Fibroblast of mammary gland (primary cell): ENCODE data around the gene PKDREJ.

Source experiments
- DNase-seq: peaks from one replicate; pipeline ENCODE4 v3.0.0-alpha.2; 2010; ENCODE audit warnings: low read depth
- H3K4me3 ChIP-seq: 2 replicates; pipeline ENCODE4 v1.5.1; 2011; ENCODE audit warnings: low read depth, mild to moderate bottlenecking, low read length, moderate library complexity; ENCODE audit not compliant: control insufficient read depth
- TF ChIP-seq, protein P1 (sequence below): conservative IDR thresholded peaks from 2 replicates; pipeline ENCODE4 v1.5.1; 2011; ENCODE audit warnings: low read depth, low read length, inconsistent platforms; ENCODE audit not compliant: control insufficient read depth, insufficient read depth

Gene PKDREJ

DNA sequence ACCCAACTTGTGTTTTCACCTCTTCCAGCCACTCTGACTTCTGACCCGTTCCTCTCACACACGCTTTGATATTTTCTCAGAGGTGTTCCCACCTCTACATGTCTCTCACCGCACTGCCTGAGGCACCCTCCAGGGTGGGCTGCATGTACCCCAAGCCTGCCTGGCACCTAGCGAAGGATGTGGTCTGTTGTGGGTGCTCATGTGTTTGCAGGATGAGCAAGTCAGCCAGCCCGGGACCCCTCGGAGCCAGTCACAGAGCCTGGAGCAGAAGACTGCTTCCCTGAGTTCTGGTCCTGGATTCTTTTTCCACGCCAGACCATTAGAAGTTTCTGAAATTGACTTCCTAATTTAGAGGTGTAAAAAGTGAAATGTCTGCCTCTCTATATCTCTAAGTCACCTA, 37.3 kb upstream of the PKDREJ start:
- no peak overlapping the region for H3K4me3 ChIP-seq
- no peak for DNase-seq
- TF ChIP-seq, protein P1, sequence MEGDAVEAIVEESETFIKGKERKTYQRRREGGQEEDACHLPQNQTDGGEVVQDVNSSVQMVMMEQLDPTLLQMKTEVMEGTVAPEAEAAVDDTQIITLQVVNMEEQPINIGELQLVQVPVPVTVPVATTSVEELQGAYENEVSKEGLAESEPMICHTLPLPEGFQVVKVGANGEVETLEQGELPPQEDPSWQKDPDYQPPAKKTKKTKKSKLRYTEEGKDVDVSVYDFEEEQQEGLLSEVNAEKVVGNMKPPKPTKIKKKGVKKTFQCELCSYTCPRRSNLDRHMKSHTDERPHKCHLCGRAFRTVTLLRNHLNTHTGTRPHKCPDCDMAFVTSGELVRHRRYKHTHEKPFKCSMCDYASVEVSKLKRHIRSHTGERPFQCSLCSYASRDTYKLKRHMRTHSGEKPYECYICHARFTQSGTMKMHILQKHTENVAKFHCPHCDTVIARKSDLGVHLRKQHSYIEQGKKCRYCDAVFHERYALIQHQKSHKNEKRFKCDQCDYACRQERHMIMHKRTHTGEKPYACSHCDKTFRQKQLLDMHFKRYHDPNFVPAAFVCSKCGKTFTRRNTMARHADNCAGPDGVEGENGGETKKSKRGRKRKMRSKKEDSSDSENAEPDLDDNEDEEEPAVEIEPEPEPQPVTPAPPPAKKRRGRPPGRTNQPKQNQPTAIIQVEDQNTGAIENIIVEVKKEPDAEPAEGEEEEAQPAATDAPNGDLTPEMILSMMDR: no peak

DNA sequence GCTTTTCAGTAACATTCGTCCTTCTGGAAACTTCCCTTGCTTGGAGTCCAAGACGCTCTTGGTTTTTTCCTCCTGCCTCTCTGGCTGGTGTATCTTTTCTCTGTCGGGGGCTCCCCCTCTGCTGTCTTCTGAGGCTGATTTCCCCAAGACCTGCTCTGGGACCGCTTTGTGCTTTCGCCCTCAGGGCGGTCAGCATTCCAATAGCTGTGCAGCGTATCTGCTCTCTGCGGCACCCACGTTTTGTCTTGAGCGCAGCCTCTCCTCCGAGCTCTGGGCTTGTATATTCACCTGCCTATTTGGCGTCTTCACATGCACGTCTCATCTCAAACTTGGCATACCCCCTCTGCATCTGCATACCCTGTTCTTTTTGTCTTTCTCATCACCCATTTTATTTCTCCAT, 36.0 kb upstream of the PKDREJ start:
- TF ChIP-seq, protein P1: no peak
- no peak for DNase-seq
- no peak overlapping the region for H3K4me3 ChIP-seq

GRCh38 chr22:46297151-46297812, 34.1 kb upstream of the PKDREJ start:
- DNase-seq: peak; percentile 60
- H3K4me3 ChIP-seq: peak overlapping the region; percentile 75
- TF ChIP-seq, protein P1: no peak

DNA sequence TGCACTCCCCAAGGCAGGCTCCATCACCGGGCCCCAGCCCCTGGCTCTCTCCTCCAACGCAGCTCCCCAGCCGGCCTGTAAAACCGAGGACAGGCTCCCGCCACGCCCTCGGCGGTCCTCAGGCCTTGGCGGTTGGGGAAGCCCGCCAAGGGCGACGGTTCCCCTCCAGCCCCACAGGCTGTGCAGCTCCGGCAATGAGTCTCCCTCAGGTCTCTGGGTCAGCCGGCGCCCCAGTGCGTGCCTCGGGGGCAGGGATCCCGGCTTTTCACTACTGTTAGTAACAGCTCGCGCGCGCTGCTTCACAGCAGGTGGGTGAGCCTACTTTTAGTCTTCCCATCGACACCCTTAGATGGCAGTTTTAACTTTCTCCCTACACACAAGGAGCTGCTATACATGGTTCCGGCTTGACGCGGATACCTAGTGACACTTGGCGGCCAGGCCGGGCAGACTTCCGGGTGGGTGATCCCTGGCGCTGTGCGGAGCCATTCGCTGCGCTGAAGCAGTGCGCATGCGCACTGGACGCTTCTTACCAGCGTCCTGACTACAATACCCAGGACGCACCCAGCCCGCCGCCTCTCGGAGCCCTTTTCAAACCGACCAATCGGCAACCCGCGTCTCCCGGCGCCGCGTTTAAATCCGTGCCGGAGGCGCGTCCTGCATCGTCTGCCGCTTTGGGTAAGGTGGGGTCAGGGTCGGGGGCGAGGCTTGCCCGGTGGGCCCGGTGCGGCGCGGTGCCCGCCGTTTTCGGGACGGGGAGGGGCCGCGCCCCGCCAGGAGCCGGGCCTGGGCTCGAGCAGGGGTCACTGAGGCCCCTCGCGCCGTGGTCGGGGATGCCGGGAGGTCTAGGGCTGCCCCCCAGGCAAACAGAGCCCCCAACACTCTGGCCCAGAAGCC, 33.4 kb upstream of the PKDREJ start, which contains the start of gene GTSE1:
Gene GTSE1, plus strand, starts transcription at position 614 of the 894 bp plus-strand sequence. CDS start 531 bp downstream, outside the sequence.
- peak; percentile 96 for DNase-seq
- TF ChIP-seq, protein P1: no peak
- peak within 1 kb of the TSS; percentile 75 for H3K4me3 ChIP-seq

GRCh38 chr22:46295277-46295971, 32.3 kb upstream of the PKDREJ start:
- H3K4me3 ChIP-seq: no peak overlapping the region
- no peak for DNase-seq
- TF ChIP-seq, protein P1: no peak

- DNase-seq: no peak
- TF ChIP-seq, protein P1: no peak
Observed at GRCh38 chr22:46294784-46295183, 31.6 kb upstream of the PKDREJ start.

More at GRCh38 chr22:46294784-46295183, 31.6 kb upstream of the PKDREJ start:
- no peak overlapping the region for H3K4me3 ChIP-seq
